Measurements from ENCODE around the gene ANXA11. TPM values are rescaled to one million over a fixed set of nuclear protein-coding genes. Genes with fewer than 3 reads are reported as not detected.
A peak's percentile ranks its signal among the peaks of the same experiment; 100 is the strongest.

ANXA11 gene
- total RNA-seq, 1 experiment from 2014 or later: 102 TPM

GRCh38 chr10:80108576-80109239 lies 96.6 kb downstream of the ANXA11 start:
- no peak for DNase-seq (ENCODE audit: low read depth)

GRCh38 chr10:80104066-80104926 lies 101.0 kb downstream of the ANXA11 start:
- DNase-seq (ENCODE audit: low read depth): peak; percentile 70

Other genes starting within 250 kb of the ANXA11 start
- gene TMEM254, start 126.9 kb downstream of the ANXA11 start, total RNA-seq (2014; rRNA removed; shearing (Covaris generic)): 16.9 and 20.6 TPM in 2 replicates
- not detected in 2 replicates for gene PLAC9, start 72.8 kb downstream of the ANXA11 start, total RNA-seq (2014; rRNA removed; shearing (Covaris generic))
- not detected in 2 replicates for gene MAT1A, start 84.1 kb upstream of the ANXA11 start, total RNA-seq (2014; rRNA removed; shearing (Covaris generic))
- not detected in 2 replicates for gene DYDC1, start 151.2 kb upstream of the ANXA11 start, total RNA-seq (2014; rRNA removed; shearing (Covaris generic))
- gene DYDC2, start 151.2 kb upstream of the ANXA11 start, total RNA-seq (2014; rRNA removed; shearing (Covaris generic)): not detected in 2 replicates
- gene PRXL2A, start 203.0 kb upstream of the ANXA11 start, total RNA-seq (2014; rRNA removed; shearing (Covaris generic)): 23.6 and 32.4 TPM in 2 replicates
- gene TSPAN14, start 248.8 kb upstream of the ANXA11 start, total RNA-seq (2014; rRNA removed; shearing (Covaris generic)): 32.0 and 44.4 TPM in 2 replicates